ENCODE results near the gene FBXO10.
"Not testable (repeated sequence)": the region's sequence is repeated elsewhere in the genome, so short reads cannot be mapped to it uniquely, and the experiment has no call there.

The FBXO10 gene

GRCh38 chr9:37575921-37576721 lies at the start of gene FBXO10:
Gene FBXO10 (minus strand): TSS chr9:37576380. CDS start chr9:37541768, 34,612 bp downstream.
- peak; percentile 80 to 88 for DNase-seq

GRCh38 chr9:37625758-37626147 lies 49.6 kb upstream of the FBXO10 start:
- no peak for DNase-seq

GRCh38 chr9:37625036-37625757 lies 49.0 kb upstream of the FBXO10 start:
- no peak for DNase-seq

- no peak for DNase-seq
These were observed 47.9 kb upstream of the FBXO10 start for GRCh38 chr9:37624073-37624472.

- no peak for DNase-seq
These were observed 47.1 kb upstream of the FBXO10 start for GRCh38 chr9:37623267-37623666.

- no peak for DNase-seq
These were observed 46.3 kb upstream of the FBXO10 start for GRCh38 chr9:37622462-37622861.

GRCh38 chr9:37621273-37622121 lies 45.3 kb upstream of the FBXO10 start:
- no peak for DNase-seq

GRCh38 chr9:37620396-37620795 lies 44.2 kb upstream of the FBXO10 start:
- DNase-seq: no peak

GRCh38 chr9:37619806-37620205 lies 43.6 kb upstream of the FBXO10 start:
- DNase-seq: no peak

GRCh38 chr9:37618817-37619216 lies 42.6 kb upstream of the FBXO10 start:
- peak in 1 of 2 experiments; percentile 16 for DNase-seq

- DNase-seq: peak; percentile 32 to 85
These were observed 41.7 kb upstream of the FBXO10 start for GRCh38 chr9:37617832-37618231.

- no peak for DNase-seq
These were observed 41.0 kb upstream of the FBXO10 start for GRCh38 chr9:37617161-37617560.

- no peak for DNase-seq
These were observed 35.8 kb upstream of the FBXO10 start for GRCh38 chr9:37611961-37612360.

GRCh38 chr9:37611014-37611413 lies 34.8 kb upstream of the FBXO10 start:
- no peak for DNase-seq

GRCh38 chr9:37609735-37610397 lies 33.7 kb upstream of the FBXO10 start:
- no peak for DNase-seq

GRCh38 chr9:37608250-37608649 lies 32.1 kb upstream of the FBXO10 start:
- DNase-seq: no peak

- DNase-seq: no peak
These were observed 28.1 kb upstream of the FBXO10 start for GRCh38 chr9:37604296-37604695.

GRCh38 chr9:37602817-37603216 lies 26.6 kb upstream of the FBXO10 start:
- DNase-seq: no peak

GRCh38 chr9:37602061-37602460 lies 25.9 kb upstream of the FBXO10 start:
- DNase-seq: not testable (repeated sequence)

GRCh38 chr9:37596504-37596903 lies 20.3 kb upstream of the FBXO10 start:
- no peak for DNase-seq

GRCh38 chr9:37593883-37594448 lies 17.8 kb upstream of the FBXO10 start:
- no peak for DNase-seq

Measured in NCI-H2081 (cell line).